ENCODE measurements around the gene CWC27.
"Not testable (repeated sequence)": the region's sequence is repeated elsewhere in the genome, so short reads cannot be mapped to it uniquely, and the experiment has no call there.

The CWC27 gene

GRCh38 chr5:64853777-64854176 is 85.0 kb downstream of the CWC27 start:
- DNase-seq = no peak

GRCh38 chr5:64854855-64855254 is 86.1 kb downstream of the CWC27 start:
- no peak for DNase-seq

GRCh38 chr5:64859881-64860280 is 91.2 kb downstream of the CWC27 start:
- no peak for DNase-seq

- no peak for DNase-seq
These were observed 92.6 kb downstream of the CWC27 start for GRCh38 chr5:64861281-64861680.

- no peak for DNase-seq
These were observed 95.4 kb downstream of the CWC27 start for GRCh38 chr5:64864171-64864570.

GRCh38 chr5:64865662-64866061 is 96.9 kb downstream of the CWC27 start:
- DNase-seq = no peak

GRCh38 chr5:64869419-64869818 is 100.7 kb downstream of the CWC27 start:
- peak; percentile 29 for DNase-seq

GRCh38 chr5:64872044-64872443 is 103.3 kb downstream of the CWC27 start:
- no peak for DNase-seq

GRCh38 chr5:64873441-64873840 is 104.7 kb downstream of the CWC27 start:
- DNase-seq = no peak

GRCh38 chr5:64874753-64875152 is 106.0 kb downstream of the CWC27 start:
- no peak for DNase-seq

GRCh38 chr5:64876203-64876602 is 107.5 kb downstream of the CWC27 start:
- no peak for DNase-seq

- no peak for DNase-seq
These were observed 112.1 kb downstream of the CWC27 start for GRCh38 chr5:64880821-64881220.

GRCh38 chr5:64883912-64884311 is 115.2 kb downstream of the CWC27 start:
- DNase-seq = no peak

- DNase-seq = no peak
These were observed 115.8 kb downstream of the CWC27 start for GRCh38 chr5:64884541-64884940.

GRCh38 chr5:64887910-64888309 is 119.2 kb downstream of the CWC27 start:
- no peak for DNase-seq

- DNase-seq = no peak
These were observed 127.0 kb downstream of the CWC27 start for GRCh38 chr5:64895748-64896147.

- no peak for DNase-seq
These were observed 131.1 kb downstream of the CWC27 start for GRCh38 chr5:64899838-64900237.

GRCh38 chr5:64900618-64901017 is 131.9 kb downstream of the CWC27 start:
- no peak for DNase-seq

- not testable (repeated sequence) for DNase-seq
These were observed 138.7 kb downstream of the CWC27 start for GRCh38 chr5:64907399-64907798.

GRCh38 chr5:64914396-64914795 is 145.7 kb downstream of the CWC27 start:
- no peak for DNase-seq

- no peak for DNase-seq
These were observed 149.4 kb downstream of the CWC27 start for GRCh38 chr5:64918083-64918482.

GRCh38 chr5:64921386-64921785 is 152.7 kb downstream of the CWC27 start:
- no peak for DNase-seq

- DNase-seq = no peak
These were observed 154.5 kb downstream of the CWC27 start for GRCh38 chr5:64923151-64923685.

- DNase-seq = no peak
These were observed 156.4 kb downstream of the CWC27 start for GRCh38 chr5:64925123-64925522.

GRCh38 chr5:64929833-64930232 is 161.1 kb downstream of the CWC27 start:
- no peak for DNase-seq
